GM04503 (cell line): Measurements from ENCODE around the gene EMC7.

Source experiments
- DNase-seq: peaks from one replicate; pipeline ENCODE4 v3.0.0-alpha.2; 2012; ENCODE audit warnings: low read depth

EMC7 gene

DNA sequence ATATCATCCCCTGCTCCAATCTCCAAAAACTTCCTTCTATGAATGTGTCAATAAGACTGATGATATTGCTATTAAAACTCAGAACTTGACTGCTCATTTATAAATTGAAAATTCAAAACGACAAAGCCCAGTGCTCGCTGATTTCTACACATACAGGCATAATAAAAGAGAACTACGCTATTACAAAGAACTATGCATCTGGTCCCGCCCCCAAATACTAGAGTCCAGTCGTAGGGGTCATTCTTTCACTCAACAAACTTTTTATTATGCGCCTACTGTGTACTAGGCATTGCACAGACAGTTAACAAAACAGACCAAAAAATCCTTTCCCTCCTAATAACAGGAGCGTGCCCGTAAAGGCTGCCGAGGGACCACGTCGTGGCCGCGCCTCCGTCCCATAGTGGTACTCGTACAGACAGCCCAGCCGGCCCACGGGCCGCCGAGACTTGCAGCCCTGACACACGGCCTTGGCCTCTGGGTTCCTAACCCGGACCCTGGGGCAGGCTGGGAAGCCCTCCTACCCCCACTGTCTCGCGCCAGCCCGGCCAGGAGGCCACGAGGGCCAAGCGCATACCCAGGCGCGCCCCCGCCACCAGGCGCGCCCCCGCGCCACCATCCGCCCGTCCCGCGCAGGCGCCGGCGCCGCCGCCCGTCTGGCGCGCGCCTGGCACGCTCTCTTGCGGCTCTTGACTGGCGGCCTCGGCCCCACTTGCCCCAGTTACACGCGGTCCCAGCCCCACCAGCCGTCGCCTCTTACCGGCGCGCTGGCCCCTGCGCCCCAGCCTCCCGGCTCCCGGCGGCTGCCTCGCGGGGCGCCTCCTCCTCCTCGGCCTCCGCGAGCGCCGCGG lies 63.4 kb downstream of the EMC7 start:
- no peak for DNase-seq
